ENCODE measurements around the gene ZNF311. TPM values are rescaled to one million over a fixed set of nuclear protein-coding genes. Genes with fewer than 3 reads are reported as not detected.
"Not testable (repeated sequence)": the region's sequence is repeated elsewhere in the genome, so short reads cannot be mapped to it uniquely, and the experiment has no call there.

Gene ZNF311
- total RNA-seq, 1 donor from 2014 or later: 2.6 TPM

DNA sequence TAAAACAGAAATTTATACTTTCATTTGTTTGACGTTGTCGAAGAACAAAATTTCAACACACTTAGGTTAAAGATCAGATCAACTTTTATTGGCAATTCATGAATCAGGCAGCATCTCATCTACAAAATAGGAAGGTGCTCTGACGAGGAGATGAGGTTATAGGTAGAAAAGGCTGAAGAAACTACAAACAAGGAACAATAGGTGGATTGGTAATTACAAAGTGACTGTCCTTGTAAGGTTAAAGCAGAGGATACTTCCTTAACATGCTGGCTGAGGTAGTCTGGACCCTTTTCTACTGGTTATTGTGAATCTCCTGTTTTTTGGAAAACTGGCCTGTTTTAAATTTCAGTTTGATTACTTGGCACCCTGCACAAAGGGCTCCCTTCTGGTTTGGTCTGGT, 48.8 kb downstream of the ZNF311 start:
- DNase-seq (ENCODE audit: low read depth): no peak
- no peaks in the 10 kb centered on the region for H3K36me3 ChIP-seq (ENCODE audit: control insufficient read depth, insufficient read depth, low read length)
- TF ChIP-seq, protein P1, sequence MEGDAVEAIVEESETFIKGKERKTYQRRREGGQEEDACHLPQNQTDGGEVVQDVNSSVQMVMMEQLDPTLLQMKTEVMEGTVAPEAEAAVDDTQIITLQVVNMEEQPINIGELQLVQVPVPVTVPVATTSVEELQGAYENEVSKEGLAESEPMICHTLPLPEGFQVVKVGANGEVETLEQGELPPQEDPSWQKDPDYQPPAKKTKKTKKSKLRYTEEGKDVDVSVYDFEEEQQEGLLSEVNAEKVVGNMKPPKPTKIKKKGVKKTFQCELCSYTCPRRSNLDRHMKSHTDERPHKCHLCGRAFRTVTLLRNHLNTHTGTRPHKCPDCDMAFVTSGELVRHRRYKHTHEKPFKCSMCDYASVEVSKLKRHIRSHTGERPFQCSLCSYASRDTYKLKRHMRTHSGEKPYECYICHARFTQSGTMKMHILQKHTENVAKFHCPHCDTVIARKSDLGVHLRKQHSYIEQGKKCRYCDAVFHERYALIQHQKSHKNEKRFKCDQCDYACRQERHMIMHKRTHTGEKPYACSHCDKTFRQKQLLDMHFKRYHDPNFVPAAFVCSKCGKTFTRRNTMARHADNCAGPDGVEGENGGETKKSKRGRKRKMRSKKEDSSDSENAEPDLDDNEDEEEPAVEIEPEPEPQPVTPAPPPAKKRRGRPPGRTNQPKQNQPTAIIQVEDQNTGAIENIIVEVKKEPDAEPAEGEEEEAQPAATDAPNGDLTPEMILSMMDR (IDR thresholded peaks at IDR 0.05; ENCODE audit: insufficient read depth, low read length, poor library complexity, severe bottlenecking): no peak

DNA sequence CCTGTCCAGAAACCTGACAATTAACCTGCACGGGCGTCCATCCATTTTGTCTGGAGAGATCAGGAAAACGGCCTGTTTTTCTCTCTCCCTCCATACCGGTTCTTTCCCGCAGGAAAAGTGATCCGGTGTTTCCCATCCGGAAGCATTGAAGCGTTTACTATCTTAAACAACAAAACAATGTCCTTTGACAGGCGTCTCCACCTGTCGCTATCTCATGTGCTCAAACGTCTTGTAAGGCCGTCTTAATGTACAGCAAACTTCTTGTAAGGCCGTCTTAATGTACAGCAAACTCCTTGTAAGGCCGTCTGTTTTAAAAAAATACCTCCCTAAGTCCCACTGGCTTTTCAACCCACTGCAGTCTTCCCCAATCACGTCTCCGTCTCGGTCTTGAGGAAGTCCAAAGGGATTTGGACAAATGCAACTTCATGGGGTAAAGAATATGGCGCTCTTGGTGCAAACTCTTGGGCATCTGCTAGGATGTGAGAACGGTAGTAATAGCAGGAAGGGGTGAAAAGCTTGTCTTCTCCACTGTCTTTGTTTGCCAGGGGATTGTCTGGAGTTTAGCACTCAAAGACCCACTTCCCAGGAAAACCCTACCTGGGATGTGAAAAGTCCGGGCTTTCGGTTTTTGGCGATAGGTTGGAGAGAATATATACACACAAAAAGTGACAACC, 51.4 kb downstream of the ZNF311 start:
- no peak for DNase-seq (ENCODE audit: low read depth)
- Histone ChIP-seq H3K4me3 (ENCODE audit: low read depth, low read length) (peak overlapping the region; percentile 49), H3K36me3 (ENCODE audit: control insufficient read depth, insufficient read depth, low read length) (no peaks in the 10 kb centered on the region), H3K27me3 (ENCODE audit: control insufficient read depth, insufficient read depth, low read length) (no peaks in the 10 kb centered on the region)
- TF ChIP-seq, protein P1 (IDR thresholded peaks at IDR 0.05; ENCODE audit: insufficient read depth, low read length, poor library complexity, severe bottlenecking): no peak

More for the DNA sequence above, 48.8 kb downstream of the ZNF311 start:
- no peaks in the 10 kb centered on the region for H3K27me3 ChIP-seq (ENCODE audit: control insufficient read depth, insufficient read depth, low read length)
- no peak overlapping the region for H3K4me3 ChIP-seq (ENCODE audit: low read depth, low read length)

DNA sequence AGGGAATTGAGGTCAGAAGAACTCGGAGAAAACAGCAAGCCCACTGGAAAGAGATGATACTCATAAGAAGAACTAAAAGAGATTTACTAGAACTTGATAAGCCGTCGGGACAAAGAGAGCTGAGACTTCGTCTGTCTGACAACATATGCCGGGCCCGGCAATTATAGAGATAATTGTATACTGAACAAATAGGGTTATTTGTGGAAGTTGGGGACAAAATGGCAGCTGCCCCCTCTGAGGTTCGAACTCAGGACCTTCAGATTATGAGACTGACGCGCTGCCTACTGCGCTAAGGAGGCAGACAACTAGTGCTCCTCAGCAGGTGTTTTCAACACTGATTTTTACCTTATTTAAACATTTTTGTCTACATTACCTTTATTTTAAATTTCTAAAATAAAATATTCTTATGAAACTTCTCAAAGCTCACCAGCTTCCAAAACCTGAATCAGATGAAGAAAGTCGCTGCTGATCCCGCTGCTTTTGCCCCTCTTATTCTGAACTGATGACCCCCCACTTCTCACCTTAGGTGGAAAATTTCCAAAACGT, 52.0 kb downstream of the ZNF311 start:
- H3K36me3 ChIP-seq (ENCODE audit: control insufficient read depth, insufficient read depth, low read length): no peaks in the 10 kb centered on the region
- DNase-seq (ENCODE audit: low read depth): no peak
- H3K4me3 ChIP-seq (ENCODE audit: low read depth, low read length): peak overlapping the region; percentile 49
- TF ChIP-seq, protein P1 (IDR thresholded peaks at IDR 0.05; ENCODE audit: insufficient read depth, low read length, poor library complexity, severe bottlenecking): no peak
- no peaks in the 10 kb centered on the region for H3K27me3 ChIP-seq (ENCODE audit: control insufficient read depth, insufficient read depth, low read length)

DNA sequence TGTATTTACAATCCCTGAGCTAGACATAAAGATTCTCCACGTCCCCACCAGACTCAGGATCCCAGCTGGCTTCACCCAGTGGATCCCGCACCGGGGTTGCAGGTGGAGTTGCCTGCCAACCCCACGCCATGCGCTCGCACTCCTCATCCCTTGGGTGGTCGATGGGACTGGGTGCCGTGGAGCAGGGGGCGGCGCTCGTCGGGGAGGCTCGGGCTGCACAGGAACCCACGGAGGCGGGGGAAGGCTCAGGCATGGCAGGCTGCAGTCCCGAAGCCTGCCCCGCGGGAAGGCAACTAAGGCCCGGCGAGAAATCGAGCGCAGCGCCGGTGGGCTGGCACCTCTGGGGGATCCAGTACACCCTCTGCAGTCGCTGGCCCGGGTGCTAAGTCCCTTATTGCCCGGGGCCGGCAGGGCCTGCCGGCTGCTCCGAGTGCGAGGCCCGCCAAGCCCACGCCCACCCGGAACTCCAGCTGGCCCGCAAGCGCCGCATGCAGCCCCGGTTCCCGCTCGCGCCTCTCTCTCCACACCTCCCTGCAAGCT, 55.4 kb downstream of the ZNF311 start:
- not testable (repeated sequence) for H3K36me3 ChIP-seq (ENCODE audit: control insufficient read depth, insufficient read depth, low read length); DNase-seq (ENCODE audit: low read depth); H3K27me3 ChIP-seq (ENCODE audit: control insufficient read depth, insufficient read depth, low read length); H3K4me3 ChIP-seq (ENCODE audit: low read depth, low read length)

DNA sequence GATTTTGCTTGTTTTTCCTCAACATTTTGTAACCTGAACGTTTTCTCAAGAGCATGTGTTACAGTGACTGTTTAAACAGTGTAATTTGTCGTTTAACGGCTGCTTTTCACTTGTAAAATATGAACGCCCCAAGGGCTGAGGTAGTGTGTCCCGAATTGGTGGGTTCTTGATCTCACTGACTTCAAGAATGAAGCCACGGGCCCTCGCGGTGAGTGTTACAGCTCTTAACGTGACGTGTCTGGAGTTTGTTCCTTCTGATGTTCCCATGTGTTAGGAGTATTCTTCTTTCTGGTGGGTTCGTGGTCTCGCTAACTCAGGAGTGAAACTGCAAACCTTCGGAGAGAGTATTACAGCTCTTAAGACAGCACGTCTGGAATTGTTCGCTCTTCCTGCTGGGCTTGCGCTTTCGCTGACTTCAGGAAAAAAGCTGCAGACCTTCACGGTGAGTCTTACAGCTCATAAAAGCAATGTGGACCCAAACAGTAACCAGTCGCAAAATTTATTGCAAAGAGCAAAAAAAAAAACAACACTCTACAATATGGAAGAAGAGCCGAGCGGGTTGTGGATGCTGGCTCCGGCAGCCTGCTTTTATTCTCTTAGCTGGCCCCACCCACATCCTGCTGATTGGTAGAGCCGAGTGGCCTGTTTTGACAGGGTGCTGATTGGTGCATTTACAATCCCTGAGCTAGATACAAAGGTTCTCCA, 56.2 kb downstream of the ZNF311 start:
- Histone ChIP-seq H3K36me3 (ENCODE audit: control insufficient read depth, insufficient read depth, low read length) (no peaks in the 10 kb centered on the region), H3K4me3 (ENCODE audit: low read depth, low read length) (no peak overlapping the region), H3K27me3 (ENCODE audit: control insufficient read depth, insufficient read depth, low read length) (no peaks in the 10 kb centered on the region)
- TF ChIP-seq, protein P1 (IDR thresholded peaks at IDR 0.05; ENCODE audit: insufficient read depth, low read length, poor library complexity, severe bottlenecking): no peak
- no peak for DNase-seq (ENCODE audit: low read depth)

DNA sequence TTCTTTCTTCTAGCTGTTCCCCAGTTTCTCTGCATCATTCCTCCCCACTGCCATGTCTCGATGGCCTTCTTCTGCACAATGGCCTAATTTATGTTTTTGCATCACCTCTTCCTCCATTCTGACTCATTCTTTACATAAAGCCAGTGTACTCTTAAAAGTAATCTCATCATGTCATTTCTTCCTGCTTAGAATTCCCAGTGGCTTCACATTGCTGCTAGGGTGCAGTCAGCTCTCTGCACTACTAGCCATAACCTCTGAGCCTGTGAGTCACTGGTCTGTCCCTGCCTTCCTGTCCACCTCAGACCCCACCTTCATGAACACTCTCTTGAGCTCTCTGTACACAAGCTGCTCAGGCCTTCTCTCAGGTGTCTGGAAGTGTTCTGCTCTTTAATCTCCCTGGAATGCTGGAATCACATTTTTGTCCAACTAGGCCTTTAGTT, 57.3 kb downstream of the ZNF311 start:
- DNase-seq (ENCODE audit: low read depth): no peak
- TF ChIP-seq, protein P1 (IDR thresholded peaks at IDR 0.05; ENCODE audit: insufficient read depth, low read length, poor library complexity, severe bottlenecking): no peak
- H3K4me3 ChIP-seq (ENCODE audit: low read depth, low read length): no peak overlapping the region
- no peaks in the 10 kb centered on the region for H3K27me3 ChIP-seq (ENCODE audit: control insufficient read depth, insufficient read depth, low read length)
- no peaks in the 10 kb centered on the region for H3K36me3 ChIP-seq (ENCODE audit: control insufficient read depth, insufficient read depth, low read length)
